GM19452 (cell line): ENCODE measurements around the gene NEK4.

Experiments
- ATAC-seq: cut with Tn5 transposase; IDR thresholded peaks from one replicate; pipeline ENCODE4 v1.9.1; 2021; ENCODE audit not compliant: unreplicated experiment

The NEK4 gene

DNA sequence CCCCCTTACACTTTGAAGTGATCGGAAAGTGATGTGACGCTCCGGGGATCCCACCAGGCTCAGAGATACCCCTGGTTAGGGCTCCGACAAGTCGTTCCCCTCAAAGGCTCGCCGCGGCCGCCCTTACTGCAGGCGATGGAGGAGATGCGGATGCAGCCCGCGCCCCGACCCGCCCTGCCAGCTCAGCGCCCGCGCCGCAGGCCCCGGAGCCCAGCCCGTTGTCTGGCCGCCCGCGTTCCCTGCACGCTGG lies 65.4 kb downstream of the NEK4 start:
- ATAC-seq, result peak; percentile 39

DNA sequence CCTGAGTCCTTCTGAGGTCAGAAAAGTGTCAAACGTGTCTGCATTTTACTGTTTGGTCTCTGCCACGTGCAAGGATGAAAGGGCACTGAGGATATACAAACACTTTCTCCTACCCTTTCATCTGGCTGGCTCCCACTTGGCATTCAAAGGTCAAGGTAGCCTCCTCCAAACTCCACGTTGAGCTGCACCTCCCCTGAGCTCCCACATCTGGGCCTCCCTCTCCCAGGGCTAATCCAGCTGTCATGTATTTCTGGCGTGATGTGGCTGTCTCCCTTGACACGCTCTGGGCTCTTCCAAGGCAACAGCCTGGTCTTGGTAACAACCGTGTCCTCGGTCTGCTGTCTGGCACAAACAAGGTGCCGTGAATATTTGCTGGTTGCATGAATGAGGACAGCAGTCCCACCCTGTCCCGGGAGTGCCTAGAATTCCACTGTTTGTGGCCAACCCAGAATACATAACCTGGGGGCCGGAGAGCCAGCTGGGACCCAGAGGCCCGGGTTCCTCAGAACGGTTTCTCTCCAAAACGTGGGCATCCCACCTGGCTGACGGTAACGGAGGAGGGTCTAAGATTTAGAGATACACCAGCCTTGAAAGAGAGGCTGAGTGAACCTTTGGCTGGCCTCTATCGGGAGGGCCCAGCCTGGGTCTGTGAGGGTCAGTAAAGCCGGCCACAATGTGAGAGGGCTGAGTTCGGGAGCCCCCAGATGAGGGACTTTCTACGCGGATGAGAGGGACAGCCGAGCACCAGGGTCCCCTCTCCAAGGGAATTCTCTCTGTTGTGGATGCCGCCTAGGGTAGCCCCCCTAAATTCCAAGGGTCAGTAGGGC lies 65.9 kb downstream of the NEK4 start:
- no peak for ATAC-seq

DNA sequence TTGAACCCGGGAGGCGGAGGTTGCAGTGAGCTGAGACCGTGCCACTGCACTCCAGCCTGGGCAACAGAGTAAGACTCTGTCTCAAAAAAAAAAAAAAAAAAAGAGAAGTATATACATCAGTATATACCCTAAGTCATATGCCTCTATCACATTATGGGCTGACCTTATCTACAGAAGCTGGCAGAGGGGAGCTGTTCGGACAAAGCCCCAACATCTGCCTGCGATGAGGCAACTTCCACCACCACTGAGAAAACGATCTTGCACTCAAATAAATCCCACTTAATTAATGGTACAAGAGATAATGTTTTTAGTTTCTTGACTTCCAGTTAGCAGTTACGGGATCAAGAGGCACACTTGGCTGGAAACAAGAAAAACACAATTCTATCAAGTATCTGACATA lies 67.4 kb downstream of the NEK4 start:
- ATAC-seq, result no peak

DNA sequence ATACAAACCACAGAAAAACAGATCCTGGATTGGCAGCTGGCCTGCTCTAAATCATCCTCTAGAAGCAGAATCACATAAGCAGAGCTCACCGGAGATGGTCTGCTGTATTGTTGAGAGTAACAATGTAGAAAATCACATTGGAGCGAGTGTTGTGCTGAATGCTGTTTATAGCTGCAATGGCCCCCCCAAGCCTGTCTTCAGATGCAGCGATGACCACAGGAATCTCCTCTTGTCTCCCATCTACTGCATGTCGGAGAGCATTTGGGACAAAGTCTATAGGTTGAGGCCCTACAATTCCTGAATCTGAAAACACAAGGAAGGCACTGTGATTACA lies 73.1 kb downstream of the NEK4 start:
- no peak for ATAC-seq

DNA sequence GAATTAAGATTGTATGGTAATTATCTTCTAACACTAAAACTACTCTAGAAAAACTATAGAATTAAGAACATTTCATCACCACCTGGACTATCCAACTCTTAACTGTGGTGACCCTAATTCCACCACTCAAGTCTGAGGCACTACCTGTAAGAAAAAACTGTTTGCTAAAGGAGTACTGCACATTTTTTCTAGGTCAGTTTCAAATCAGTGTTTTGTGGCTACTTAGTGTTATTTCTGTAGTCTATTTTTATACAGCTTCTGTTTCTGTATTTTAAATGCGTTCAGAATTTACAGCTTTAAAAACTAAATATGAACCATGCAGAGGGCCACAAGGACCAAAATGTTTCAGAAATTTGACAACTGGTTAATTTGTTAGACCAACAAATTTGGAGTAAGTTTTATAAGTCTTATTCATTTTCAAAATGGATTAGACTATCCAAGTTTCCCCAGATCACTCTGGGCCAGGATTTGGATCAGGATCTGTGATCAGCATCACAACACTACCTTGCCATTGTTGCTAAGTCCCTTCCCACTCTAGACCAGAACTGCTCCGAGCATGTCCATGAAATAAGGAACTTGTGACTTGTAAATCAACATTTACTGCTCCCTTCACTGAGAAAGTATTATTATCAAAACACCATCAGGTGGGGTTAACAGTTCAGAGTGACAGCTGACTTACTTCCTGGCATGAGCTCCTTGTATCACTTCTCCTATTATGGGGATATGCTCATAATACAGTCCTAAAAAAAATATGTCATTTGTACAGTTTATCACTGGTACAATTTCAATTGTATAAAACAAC lies 73.7 kb downstream of the NEK4 start:
- ATAC-seq, result no peak

DNA sequence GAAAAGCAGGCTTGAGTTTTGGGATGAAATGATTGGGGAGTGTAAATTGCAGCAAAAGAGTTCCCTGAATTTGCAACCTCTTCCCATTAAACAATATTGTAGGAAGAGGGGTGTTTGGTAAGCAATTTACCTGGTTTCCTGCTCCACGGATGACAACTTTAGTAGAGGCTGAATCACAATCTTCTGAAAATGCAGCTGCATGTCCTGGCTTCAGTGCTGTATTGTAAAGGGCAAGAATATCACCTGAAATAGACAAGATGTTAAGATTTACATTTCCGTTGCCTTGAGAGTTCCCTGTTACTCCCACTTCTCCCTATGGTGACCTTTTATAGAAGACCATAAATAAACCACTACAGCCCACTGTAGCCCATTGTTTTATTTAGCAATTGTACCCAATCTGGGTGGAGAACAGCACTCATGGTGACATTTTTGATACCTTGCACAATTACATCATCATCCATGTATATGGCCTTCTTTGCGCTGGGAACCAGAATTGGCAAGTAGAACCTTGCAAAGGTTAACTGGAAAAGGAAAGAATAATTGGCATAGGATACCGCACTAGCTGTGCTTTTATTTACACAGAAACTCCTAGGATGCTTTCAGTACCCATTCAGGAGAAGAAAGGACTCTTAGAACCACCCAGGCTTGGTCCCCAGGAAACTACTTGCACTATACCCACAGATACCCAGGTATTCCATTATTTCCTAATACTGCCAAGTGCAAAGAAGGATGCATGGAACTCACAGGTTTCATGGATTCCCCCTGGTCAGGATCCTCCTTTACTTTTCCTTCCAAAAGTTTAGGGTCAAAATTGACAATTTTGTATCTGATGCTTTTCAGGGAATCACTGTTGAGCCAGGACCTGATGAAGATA lies 74.7 kb downstream of the NEK4 start:
- ATAC-seq, result no peak

DNA sequence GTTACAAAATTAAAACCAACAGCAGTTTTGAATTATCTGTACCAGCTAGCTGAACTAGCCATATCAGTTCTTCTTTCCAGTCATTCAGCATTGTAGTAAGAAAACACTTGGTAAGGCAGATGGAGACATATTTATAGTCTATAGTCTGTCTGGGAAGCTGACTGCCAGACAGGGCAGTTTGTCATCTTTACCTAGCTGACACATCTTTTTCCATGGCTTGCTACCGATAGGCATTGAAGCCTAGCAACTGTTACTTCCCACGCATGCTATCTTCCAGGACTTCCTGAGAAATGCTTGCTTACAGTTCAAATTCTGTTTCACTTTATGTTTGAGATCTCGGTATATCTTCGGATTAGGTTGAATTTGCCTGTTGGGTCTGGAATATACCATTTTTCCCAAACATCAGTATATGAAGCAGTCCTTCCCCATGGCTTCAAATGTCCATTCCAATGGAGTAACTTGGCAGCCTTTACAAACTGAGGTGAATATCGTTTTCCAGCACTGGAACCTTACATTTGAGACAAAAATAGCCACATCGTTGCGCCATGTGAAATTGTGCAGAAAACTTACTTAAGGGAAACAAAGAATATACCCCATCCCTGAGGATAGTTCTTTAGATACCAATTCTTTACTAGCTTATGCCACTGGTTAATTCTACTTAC lies 76.1 kb downstream of the NEK4 start:
- ATAC-seq, result no peak

DNA sequence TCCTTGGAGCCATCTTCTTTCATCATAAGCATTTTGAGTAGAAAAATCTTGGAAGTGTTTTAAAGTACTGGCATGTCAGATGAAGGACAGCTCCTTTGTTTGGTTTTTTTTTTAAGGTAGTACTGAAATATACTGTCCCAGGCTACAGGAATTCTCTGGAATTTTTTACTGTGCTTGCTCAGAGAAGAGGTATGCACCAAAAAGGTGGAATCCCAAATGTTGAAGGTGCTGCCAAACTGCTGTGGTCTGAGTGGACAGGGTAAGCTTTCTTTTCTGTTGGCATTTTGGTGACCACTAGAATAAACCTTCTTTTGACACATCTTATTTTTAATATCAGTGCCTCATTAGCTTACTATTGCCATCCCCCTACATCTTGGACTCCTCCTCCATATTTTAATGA lies 77.7 kb downstream of the NEK4 start:
- ATAC-seq, result no peak

DNA sequence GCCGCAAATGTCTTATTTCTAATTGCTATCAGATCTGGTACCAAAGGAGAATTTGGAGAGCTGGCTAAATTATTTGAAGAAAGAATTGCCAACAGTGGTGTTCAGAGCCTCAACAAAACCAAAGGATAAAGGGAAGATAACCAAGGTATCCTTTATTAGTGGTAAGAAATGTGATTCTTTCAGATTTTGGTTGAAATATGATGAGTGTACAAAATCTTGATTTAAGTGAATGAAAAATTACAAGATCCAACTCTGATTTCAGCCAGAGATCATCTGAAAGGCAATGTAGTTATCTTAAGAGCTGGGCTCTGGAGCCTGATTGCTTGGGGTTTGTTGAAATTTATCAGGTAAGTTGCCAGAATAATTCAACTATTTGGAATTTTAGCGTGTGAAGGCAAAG lies 80.2 kb downstream of the NEK4 start:
- no peak for ATAC-seq

DNA sequence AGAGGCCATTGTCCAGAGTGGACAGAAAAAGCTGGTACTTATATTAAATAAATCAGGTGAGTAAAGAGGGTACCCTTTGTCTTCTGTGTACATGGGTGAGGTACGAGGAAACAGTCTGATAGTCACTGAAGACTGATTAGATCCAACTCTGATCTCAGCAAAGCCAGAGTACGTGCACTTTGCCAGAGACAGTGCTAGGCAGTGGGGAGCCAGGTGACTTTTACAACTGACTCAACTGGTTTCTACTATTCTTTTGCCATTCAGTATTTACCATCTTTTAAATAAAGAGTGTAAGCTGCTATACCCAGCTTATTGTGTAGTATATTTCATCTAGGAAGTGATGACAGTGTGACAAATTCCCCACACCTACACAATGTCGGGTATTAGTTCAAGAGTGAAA lies 81.6 kb downstream of the NEK4 start:
- ATAC-seq, result no peak

DNA sequence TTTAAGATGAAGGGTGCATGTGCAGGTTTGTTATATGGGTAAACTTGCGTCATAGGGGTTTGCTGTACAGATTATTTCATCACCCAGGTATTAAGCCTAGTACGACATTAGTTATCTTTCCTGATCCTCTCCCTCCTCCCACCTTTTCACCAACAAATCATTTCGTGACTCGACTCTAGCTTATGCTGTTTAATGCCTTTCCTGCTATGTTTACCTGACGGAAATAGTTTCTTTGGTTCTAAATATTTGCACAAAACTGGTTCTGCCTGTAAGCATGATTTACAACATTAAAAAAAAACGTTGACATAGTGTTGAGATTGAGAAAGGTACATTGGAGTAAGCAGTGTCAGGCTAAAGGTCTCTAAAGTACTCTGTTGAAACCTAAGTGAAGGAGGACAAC lies 82.5 kb downstream of the NEK4 start:
- no peak for ATAC-seq

DNA sequence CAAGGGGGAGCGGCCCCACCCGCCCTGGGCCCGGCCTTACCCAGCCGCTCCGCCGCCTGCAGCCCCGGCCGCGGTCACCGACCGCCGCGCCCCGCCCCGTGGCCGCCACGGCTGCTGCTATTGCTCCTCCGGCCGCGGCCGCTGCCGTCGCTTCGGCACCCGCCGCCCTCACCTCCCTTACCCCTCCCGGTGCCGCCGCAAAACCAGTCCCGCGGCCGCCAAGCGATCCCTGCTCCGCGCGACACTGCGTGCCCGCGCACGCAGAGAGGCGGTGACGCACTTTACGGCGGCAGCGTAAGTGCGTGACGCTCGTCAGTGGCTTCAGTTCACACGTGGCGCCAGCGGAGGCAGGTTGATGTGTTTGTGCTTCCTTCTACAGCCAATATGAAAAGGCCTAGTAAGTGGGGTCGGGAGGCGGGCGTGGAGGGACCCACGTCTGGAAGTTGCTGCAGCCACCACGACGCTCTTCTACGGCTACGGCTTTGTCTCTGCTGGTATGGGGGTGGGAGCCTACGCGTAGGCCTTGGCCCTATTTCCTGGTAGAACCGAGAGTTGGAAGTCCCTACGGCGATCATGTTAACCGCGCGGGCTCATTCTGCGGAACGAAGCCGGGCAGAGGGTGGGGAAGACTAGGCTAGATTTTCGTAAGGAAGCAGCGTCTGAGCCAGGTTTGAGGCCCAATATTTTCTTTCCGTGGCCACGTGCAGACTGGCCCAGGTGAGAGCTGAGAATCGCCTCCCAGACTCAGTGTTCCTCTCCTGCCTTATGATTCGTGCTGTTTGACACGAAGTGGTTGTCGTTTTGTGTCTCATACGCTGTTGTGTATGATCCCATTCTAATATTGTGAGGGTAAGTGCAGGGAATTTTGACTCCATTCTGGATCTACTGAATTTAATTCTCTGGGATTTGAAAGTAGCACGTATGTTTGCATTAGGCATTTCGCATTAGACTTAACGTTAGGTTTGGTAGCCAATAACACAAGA lies 84.7 kb downstream of the NEK4 start, which contains the start of the genes GNL3 and PBRM1:
Gene GNL3 (plus strand): TSS at position 324 of the 983 bp plus-strand sequence. CDS start 61 bp downstream, at position 385.
Gene PBRM1 (minus strand): TSS at position 205 of the 983 bp plus-strand sequence.
- ATAC-seq, result peak; percentile 70

DNA sequence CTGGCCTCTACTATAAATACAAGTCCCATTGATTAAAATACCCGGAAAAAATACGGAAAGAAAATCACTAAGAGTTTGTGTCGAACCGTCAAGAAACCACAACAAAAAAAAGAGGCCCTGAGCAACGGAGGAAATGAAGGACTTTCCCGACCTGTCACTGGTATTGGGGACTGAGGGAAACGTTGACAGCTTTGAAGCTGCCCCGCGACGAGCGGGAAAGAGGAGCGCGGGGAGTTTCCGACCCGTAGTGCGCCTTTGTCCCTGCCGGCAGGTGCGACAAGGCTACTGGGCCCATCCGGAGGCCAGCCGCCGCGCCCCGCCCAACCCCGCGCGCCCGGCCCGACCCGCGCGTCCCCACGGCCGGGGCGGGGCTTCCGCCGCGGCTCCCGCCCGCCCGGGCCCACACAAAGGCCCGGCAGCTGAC lies 85.4 kb downstream of the NEK4 start:
- peak; percentile 76 for ATAC-seq

DNA sequence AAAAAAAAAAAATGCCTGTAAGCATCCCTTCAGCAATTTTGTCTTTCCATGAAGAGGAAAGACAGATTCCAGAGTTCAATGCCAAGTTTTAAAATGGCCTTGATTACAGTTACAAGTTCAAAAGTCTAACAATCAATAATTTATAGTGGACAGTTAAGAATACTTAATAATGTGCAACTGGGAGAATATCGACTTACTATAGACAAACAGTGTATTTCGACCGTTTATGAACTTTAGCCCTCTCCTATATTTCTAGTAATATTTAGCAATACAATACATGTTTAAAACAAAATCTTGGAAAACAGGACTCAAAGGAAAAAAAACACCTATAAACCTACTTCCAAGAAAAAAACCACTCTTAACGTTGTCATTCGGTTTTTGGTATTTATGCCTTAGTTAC lies 86.6 kb downstream of the NEK4 start:
- ATAC-seq, result no peak

DNA sequence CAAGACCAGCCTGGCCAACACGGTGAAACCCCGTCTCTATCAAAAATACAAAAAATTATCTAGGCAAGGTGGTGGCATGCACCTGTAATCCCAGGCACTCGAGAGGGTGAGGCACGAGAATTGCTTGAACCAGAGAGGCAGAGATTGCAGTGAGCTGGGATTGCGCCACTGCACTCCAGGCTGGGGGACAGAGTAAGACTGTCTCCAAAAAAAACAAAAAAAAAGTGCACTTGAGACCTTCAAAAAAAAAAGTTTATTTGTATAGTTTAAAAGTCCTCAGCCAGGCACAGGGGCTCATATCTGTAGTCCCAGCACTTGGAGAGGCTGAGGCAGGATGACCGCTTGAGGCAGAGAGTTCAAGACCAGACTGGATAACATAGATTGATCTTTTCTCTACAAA lies 87.1 kb downstream of the NEK4 start:
- ATAC-seq, result no peak

DNA sequence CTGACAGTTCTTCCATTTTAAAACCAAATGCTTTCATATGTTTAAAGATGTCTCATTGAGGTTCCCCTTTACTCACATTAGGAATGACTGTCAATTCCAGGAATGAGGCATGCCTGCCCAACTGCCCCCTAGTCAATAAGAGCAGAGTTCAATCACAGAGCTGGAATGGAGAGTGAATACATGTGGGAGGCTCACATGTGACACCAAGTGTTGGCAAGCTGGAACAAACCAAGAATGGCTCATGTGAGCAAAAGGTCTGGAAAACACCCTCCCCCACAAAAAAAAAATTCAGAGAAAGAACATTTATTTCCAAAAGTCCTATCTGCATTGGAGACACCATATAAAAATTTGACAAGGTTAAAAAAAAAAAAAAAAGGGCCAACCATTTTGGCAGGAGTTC lies 88.7 kb downstream of the NEK4 start:
- no peak for ATAC-seq

DNA sequence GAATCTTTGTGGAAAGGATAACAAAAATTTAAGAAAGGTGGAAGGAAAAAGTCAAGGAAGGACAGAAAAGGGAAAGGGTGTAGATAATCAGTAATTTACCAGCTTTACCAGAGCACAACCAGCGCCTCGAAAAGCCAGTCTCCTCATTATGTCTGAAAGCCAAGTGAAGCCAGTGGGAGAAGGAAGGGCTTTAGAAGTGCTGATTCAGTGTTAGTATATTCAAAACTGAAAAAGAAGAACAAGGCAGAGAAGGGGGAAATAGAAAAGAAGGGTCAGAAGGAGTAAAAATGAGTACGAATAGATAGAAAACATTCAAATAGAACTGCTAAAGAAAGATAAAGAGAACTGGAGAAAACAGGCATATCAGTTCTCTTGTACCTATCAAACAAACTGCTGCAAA lies 89.1 kb downstream of the NEK4 start:
- no peak for ATAC-seq

DNA sequence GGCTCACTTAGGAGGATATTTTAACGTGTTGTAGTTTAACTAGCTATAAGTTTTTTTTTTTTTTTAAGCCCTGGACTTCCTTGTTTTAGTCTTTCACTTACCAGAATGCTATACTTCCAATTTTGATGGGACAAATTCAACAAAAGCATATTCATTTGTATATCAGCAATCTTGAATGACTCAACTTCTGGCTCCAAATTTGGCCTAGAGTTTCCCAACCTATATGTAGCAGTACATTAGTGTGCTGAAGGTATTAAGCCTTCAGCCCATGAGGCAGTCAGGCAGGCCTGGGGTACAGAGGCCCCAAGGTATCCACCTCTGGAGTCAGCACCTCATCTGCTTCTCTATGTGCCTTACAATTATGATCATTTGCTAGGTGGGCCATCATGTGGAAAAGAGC lies 90.9 kb downstream of the NEK4 start:
- no peak for ATAC-seq

DNA sequence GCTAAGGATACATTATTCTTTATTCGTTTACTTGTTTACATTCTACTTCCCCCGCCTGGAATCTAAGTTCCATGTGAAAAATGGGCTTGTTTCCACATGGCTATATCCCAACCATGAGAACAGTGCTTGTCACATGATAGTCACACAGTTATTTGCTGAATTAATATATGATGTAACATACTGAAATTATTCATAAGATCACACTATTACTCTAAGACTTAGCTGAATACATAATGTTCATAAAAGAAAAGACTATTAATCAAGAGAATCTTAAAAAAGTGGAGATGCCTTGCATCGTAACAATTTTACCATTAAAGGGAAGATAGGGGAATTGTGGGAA lies 91.6 kb downstream of the NEK4 start:
- no peak for ATAC-seq
